SH-SY5Y (cell line): ENCODE results near the gene ZACN.

Source experiments
- GATA2 ChIP-seq: IDR thresholded peaks from 2 replicates; pipeline ENCODE4 v1.6.1; 2011; ENCODE audit warnings: mild to moderate bottlenecking, low read depth, low read length
- GATA3 ChIP-seq: IDR thresholded peaks from 2 replicates; pipeline ENCODE4 v1.6.1; 2011; ENCODE audit warnings: low read depth, mild to moderate bottlenecking, low read length, moderate library complexity

GRCh38 chr17:76088868-76089576, 10.0 kb downstream of the ZACN start:
- TF ChIP-seq GATA2 (no peak), GATA3 (no peak)
